Osteocyte (in vitro differentiated cells): ENCODE data around the gene SERINC2. TPM values are rescaled to one million over a fixed set of nuclear protein-coding genes. Genes with fewer than 3 reads are reported as not detected.

Experiments used
- DNase-seq: peaks from one replicate; pipeline ENCODE4 v3.0.0; 2021; ENCODE audit warnings: mixed read lengths; ENCODE audit not compliant: unreplicated experiment; ENCODE audit errors: extremely low spot score
- H3K27ac Mint-ChIP-seq: one replicate; pipeline ENCODE4 v1.8.0; 2021; ENCODE audit warnings: mild to moderate bottlenecking, mixed read lengths; ENCODE audit not compliant: unreplicated experiment
- H3K27me3 Mint-ChIP-seq: one replicate; pipeline ENCODE4 v1.8.0; 2021; ENCODE audit warnings: mixed read lengths; ENCODE audit not compliant: unreplicated experiment
- H3K36me3 Mint-ChIP-seq: one replicate; pipeline ENCODE4 v1.8.0; 2021; ENCODE audit warnings: mixed read lengths; ENCODE audit not compliant: unreplicated experiment
- H3K4me1 Mint-ChIP-seq: one replicate; pipeline ENCODE4 v1.8.0; 2021; ENCODE audit warnings: mixed read lengths; ENCODE audit not compliant: unreplicated experiment
- H3K4me3 Mint-ChIP-seq: one replicate; pipeline ENCODE4 v1.8.0; 2021; ENCODE audit warnings: mild to moderate bottlenecking, moderate library complexity, mixed read lengths; ENCODE audit not compliant: unreplicated experiment
- H3K9me3 Mint-ChIP-seq: one replicate; pipeline ENCODE4 v1.8.0; 2021; ENCODE audit warnings: mixed read lengths; ENCODE audit not compliant: unreplicated experiment
- total RNA-seq: library from RNA; stranded (reverse); gene quantifications from 2 replicates; pipeline ENCODE4 v1.2.1, GENCODE V29; 2021
- TF ChIP-seq, protein P1 (sequence below): fragments of 200-600 bp; sonication (generic); IDR thresholded peaks from 2 replicates; pipeline ENCODE4 v1.5.0; 2021; ENCODE audit warnings: antibody characterized with exemption, mild to moderate bottlenecking, moderate library complexity

SERINC2 gene
- total RNA-seq, 1 donor from 2014 or later, result 4.2 TPM

DNA sequence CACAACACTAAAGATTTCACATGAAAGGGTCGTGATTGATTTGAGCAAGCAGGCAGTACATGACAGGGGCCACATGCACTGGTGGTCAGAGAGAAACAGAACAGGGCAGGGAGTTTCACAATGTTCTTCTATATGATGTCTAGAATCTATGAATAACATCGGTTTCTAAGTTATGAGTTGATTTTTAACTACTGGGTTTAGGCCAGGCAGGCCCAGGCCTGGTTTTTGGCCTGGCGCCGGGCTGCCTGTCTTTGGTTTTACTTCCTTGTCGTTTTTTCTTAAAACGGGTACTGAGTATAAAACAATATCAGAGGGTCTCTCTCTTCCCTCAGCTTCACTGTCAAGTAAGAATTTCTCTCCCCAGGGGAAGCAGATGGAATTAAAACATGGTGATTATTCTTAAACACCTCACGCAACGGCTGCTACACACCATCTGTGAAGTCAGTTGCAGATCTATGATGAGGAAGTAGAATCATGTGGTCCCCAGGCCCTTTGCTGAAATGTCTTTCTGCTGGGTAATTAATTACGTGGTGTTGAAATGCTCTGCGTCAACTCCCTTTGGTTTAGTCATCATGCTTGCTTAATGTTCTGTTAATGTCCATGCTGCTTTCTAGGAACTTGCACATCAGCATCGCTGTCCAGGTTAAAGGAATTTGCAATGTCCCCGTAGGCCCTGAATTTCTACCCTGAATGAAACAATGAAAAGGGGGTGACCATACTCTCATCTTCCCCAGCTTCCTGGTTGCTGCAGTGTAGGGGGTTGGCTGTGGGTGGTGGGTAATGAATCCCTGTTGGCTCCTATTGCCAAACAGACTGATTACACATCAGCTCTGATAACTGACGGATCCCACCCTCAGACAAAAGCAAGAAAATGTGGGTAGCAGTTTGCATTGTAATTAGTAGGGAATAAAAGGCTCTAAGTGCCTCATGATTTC, 70.3 kb downstream of the SERINC2 start:
- DNase-seq, result no peak
- H3K4me1 Mint-ChIP-seq, result no peaks in the 10 kb centered on the region
- TF ChIP-seq, protein P1, sequence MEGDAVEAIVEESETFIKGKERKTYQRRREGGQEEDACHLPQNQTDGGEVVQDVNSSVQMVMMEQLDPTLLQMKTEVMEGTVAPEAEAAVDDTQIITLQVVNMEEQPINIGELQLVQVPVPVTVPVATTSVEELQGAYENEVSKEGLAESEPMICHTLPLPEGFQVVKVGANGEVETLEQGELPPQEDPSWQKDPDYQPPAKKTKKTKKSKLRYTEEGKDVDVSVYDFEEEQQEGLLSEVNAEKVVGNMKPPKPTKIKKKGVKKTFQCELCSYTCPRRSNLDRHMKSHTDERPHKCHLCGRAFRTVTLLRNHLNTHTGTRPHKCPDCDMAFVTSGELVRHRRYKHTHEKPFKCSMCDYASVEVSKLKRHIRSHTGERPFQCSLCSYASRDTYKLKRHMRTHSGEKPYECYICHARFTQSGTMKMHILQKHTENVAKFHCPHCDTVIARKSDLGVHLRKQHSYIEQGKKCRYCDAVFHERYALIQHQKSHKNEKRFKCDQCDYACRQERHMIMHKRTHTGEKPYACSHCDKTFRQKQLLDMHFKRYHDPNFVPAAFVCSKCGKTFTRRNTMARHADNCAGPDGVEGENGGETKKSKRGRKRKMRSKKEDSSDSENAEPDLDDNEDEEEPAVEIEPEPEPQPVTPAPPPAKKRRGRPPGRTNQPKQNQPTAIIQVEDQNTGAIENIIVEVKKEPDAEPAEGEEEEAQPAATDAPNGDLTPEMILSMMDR, result no peak
- peaks cover 17% of the 10 kb centered on the region for H3K27me3 Mint-ChIP-seq
- no peaks in the 10 kb centered on the region for H3K36me3 Mint-ChIP-seq
- no peak overlapping the region for H3K27ac Mint-ChIP-seq
- no peak overlapping the region for H3K4me3 Mint-ChIP-seq
- peaks cover 10% of the 10 kb centered on the region for H3K9me3 Mint-ChIP-seq

Other genes with a start within 250 kb of the SERINC2 start
- 1.9 and 2.2 TPM in 2 replicates for gene NKAIN1, start 173.3 kb upstream of the SERINC2 start, total RNA-seq
- 44.9 and 49.6 TPM in 2 replicates for gene SNRNP40, start 116.4 kb upstream of the SERINC2 start, total RNA-seq
- gene ZCCHC17, start 116.2 kb upstream of the SERINC2 start, total RNA-seq, result 26.3 and 30.7 TPM in 2 replicates
- 27.1 and 30.0 TPM in 2 replicates for gene FABP3, start 40.1 kb upstream of the SERINC2 start, total RNA-seq
- gene TINAGL1, start 163.3 kb downstream of the SERINC2 start, total RNA-seq, result 9.2 and 10.0 TPM in 2 replicates
- 0.50 and 0.73 TPM in 2 replicates for gene HCRTR1, start 204.5 kb downstream of the SERINC2 start, total RNA-seq
- 53.4 and 57.0 TPM in 2 replicates for gene PEF1, start 231.7 kb downstream of the SERINC2 start, total RNA-seq